ENCODE measurements around the gene AGXT2. TPM values are rescaled to one million over a fixed set of nuclear protein-coding genes. Genes with fewer than 3 reads are reported as not detected.

The AGXT2 gene
- total RNA-seq, 1 experiment from 2014 or later, result not detected

- Histone ChIP-seq H4K8ac (replicated peaks; ENCODE audit: insufficient read length, low read depth, low read length) (no peak overlapping the region), H3K9me3 (ENCODE audit: control insufficient read depth, low read depth, low read length) (no peaks in the 10 kb centered on the region), H3K79me2 (ENCODE audit: insufficient read depth, low read length) (no peaks in the 10 kb centered on the region), H2AK5ac (ENCODE audit: insufficient read length, low read length) (no peak overlapping the region), H2BK12ac (ENCODE audit: insufficient read length, low read depth, low read length) (no peak overlapping the region), H2BK5ac (ENCODE audit: insufficient read length, low read length) (no peak overlapping the region), H4K91ac (ENCODE audit: insufficient read length, low read depth, low read length) (no peak overlapping the region), H3K56ac (ENCODE audit: insufficient read length, low read depth, low read length) (no peak overlapping the region), H3K27me3 (ENCODE audit: insufficient read depth, low read length) (no peaks in the 10 kb centered on the region), H3K18ac (ENCODE audit: insufficient read length, low read depth, low read length) (no peak overlapping the region), H2AFZ (ENCODE audit: low read length) (no peak overlapping the region), H3K14ac (ENCODE audit: insufficient read depth, low read length) (no peak overlapping the region), H2BK15ac (ENCODE audit: low read depth, low read length) (no peak overlapping the region), H2BK20ac (ENCODE audit: low read depth, low read length, poor library complexity, severe bottlenecking) (no peak overlapping the region), H4K20me1 (ENCODE audit: control insufficient read depth, insufficient read depth, insufficient read length) (no peaks in the 10 kb centered on the region), H3K23me2 (ENCODE audit: insufficient read length, low read depth, low read length, poor library complexity, severe bottlenecking) (no peaks in the 10 kb centered on the region), H3K4me1 (ENCODE audit: insufficient read depth, low read length) (no peaks in the 10 kb centered on the region), H3K27ac (ENCODE audit: insufficient read length, low read depth, low read length) (no peak overlapping the region), H3K4ac (ENCODE audit: low read depth, low read length) (no peak overlapping the region), H2BK120ac (ENCODE audit: low read depth, low read length, poor library complexity, severe bottlenecking) (no peak overlapping the region), H4K5ac (ENCODE audit: insufficient read length, low read depth, low read length) (no peak overlapping the region), H3K79me1 (ENCODE audit: insufficient read depth, low read depth, low read length, poor library complexity, severe bottlenecking) (no peaks in the 10 kb centered on the region), H3K23ac (ENCODE audit: insufficient read length, low read depth, low read length) (no peak overlapping the region), H3K4me2 (ENCODE audit: insufficient read depth, insufficient read length, low read length) (no peak overlapping the region), H3T11ph (ENCODE audit: low read length) (no peak overlapping the region), H3K9ac (ENCODE audit: extremely low read depth, insufficient read length, low read length) (no peak overlapping the region)
- H3K27ac Mint-ChIP-seq, result no peak overlapping the region
- no peak for DNase-seq
- WGBS (ENCODE audit: extremely low coverage, insufficient read length, low lambda C conversion rate), result no CpG with 5 or more reads among the region's 10 CpGs
- no peak for TF ChIP-seq CTCF (conservative IDR thresholded peaks at IDR 0.05)
- no peaks in the 10 kb centered on the region; the same call in 1 of the 2 replicates for H3K27me3 Mint-ChIP-seq (ENCODE audit: low read depth)
- H3K4me1 Mint-ChIP-seq, result no peaks in the 10 kb centered on the region
- H3K9me3 Mint-ChIP-seq, result no peaks in the 10 kb centered on the region
- H3K36me3 Mint-ChIP-seq (ENCODE audit: insufficient read depth in 1 of 3, low read depth in 3 of 3), result no peaks in the 10 kb centered on the region; a peak in 1 of 7 replicates
- no peak overlapping the region for H3K4me3 Mint-ChIP-seq
Observed at GRCh38 chr5:35024911-35025510, 22.7 kb downstream of the AGXT2 start.

Data from H9 (cell line).